ENCODE data around the gene PADI3. TPM values are rescaled to one million over a fixed set of nuclear protein-coding genes. Genes with fewer than 3 reads are reported as not detected.

The PADI3 gene
- total and polyA plus RNA-seq, 10 donors = not detected

- peaks cover 0 to 49% (median 4%) of the 10 kb centered on the region in 6 donors for H3K4me1 ChIP-seq
- H3K9me3 ChIP-seq = no peaks in the 10 kb centered on the region
- 73 to 92% (median 88%) methylated on average over 4 to 5 of the region's 5 CpGs for WGBS, 5 donors
- peak overlapping the region in 6 of 8 donors; percentile 62 to 87 (median 79) for H3K27ac ChIP-seq
- H3K27me3 ChIP-seq (replicated peaks in 1 of 7) = peaks cover 0 to 56% (median 0%) of the 10 kb centered on the region in 7 donors
- H3K4me3 ChIP-seq = peak overlapping the region in 1 of 8 donors; percentile 34
- no peak for TF ChIP-seq CTCF (IDR thresholded peaks at IDR 0.05 in 8 of 11, conservative IDR thresholded peaks at IDR 0.05 in 3 of 11)
- no peak for TF ChIP-seq POLR2AphosphoS5 (IDR thresholded peaks at IDR 0.05)
- TF ChIP-seq POLR2A (IDR thresholded peaks at IDR 0.05) = no peak
- peak; percentile 64 for DNase-seq
- intact Hi-C loops (cut with DNase I; ENCODE audit: low total_unique reads) = no loop called here
- no peaks in the 10 kb centered on the region for H3K36me3 ChIP-seq
These were observed 33.9 kb downstream of the PADI3 start for GRCh38 chr1:17282836-17283235.

- Histone ChIP-seq H3K27ac (peak overlapping the region in 2 of 8 donors; percentile 3 to 24), H3K9me3 (no peaks in the 10 kb centered on the region), H3K4me1 (peaks cover 0 to 40% (median 4%) of the 10 kb centered on the region in 6 donors), H3K27me3 (replicated peaks in 1 of 7) (peaks cover 0 to 66% (median 0%) of the 10 kb centered on the region in 7 donors), H3K36me3 (no peaks in the 10 kb centered on the region), H3K4me3 (no peak overlapping the region)
- TF ChIP-seq POLR2AphosphoS5 (IDR thresholded peaks at IDR 0.05) (no peak), CTCF (IDR thresholded peaks at IDR 0.05 in 8 of 11, conservative IDR thresholded peaks at IDR 0.05 in 3 of 11) (no peak), POLR2A (IDR thresholded peaks at IDR 0.05) (no peak)
- intact Hi-C loops (cut with DNase I; ENCODE audit: low total_unique reads) = no loop called here
- 83 to 94% (median 86%) methylated on average over 3 to 5 of the region's 5 CpGs for WGBS, 5 donors
- peak; percentile 63 for DNase-seq
These were observed 37.7 kb downstream of the PADI3 start for GRCh38 chr1:17286646-17287045.

- Histone ChIP-seq H3K27ac (peak overlapping the region in 3 of 8 donors; percentile 3 to 35 (median 24)), H3K4me3 (no peak overlapping the region), H3K36me3 (no peaks in the 10 kb centered on the region), H3K27me3 (replicated peaks in 1 of 7) (peaks cover 0 to 67% (median 0%) of the 10 kb centered on the region in 7 donors), H3K9me3 (no peaks in the 10 kb centered on the region), H3K4me1 (peaks cover 0 to 34% (median 3%) of the 10 kb centered on the region in 6 donors)
- WGBS, 5 donors = 61 to 93% (median 85%) methylated on average over 5 of the region's 5 CpGs
- no peak for TF ChIP-seq CTCF (IDR thresholded peaks at IDR 0.05 in 8 of 11, conservative IDR thresholded peaks at IDR 0.05 in 3 of 11)
- TF ChIP-seq POLR2A (IDR thresholded peaks at IDR 0.05) = no peak
- no peak for TF ChIP-seq POLR2AphosphoS5 (IDR thresholded peaks at IDR 0.05)
- peak; percentile 60 for DNase-seq
- intact Hi-C loops (cut with DNase I; ENCODE audit: low total_unique reads) = no loop called here
These were observed 38.4 kb downstream of the PADI3 start for GRCh38 chr1:17287130-17287776.

- WGBS, 5 donors = 49 to 72% (median 61%) methylated on average over 2 of the region's 2 CpGs
- no peak overlapping the region for H3K4me3 ChIP-seq
- intact Hi-C loops (cut with DNase I; ENCODE audit: low total_unique reads) = no loop called here
- H3K27me3 ChIP-seq (replicated peaks in 1 of 7) = peaks cover 0 to 58% (median 0%) of the 10 kb centered on the region in 7 donors
- no peaks in the 10 kb centered on the region for H3K9me3 ChIP-seq
- DNase-seq = peak; percentile 1
- no peaks in the 10 kb centered on the region for H3K36me3 ChIP-seq
- TF ChIP-seq POLR2A (IDR thresholded peaks at IDR 0.05) (no peak), POLR2AphosphoS5 (IDR thresholded peaks at IDR 0.05) (no peak), CTCF (IDR thresholded peaks at IDR 0.05 in 8 of 11, conservative IDR thresholded peaks at IDR 0.05 in 3 of 11) (no peak)
- peaks cover 0 to 20% (median 0%) of the 10 kb centered on the region in 6 donors for H3K4me1 ChIP-seq
- H3K27ac ChIP-seq = no peak overlapping the region
These were observed 40.8 kb downstream of the PADI3 start for GRCh38 chr1:17289721-17290120.

Measured in spleen (tissue), 11 donors.